Cardiac muscle cell (in vitro differentiated cells and primary cell): ENCODE results near the gene NMRK2. TPM values are rescaled to one million over a fixed set of nuclear protein-coding genes. Genes with fewer than 3 reads are reported as not detected.

Experiments
- DNase-seq, 2 donors: peaks; one replicate each; pipeline versions ENCODE4 v3.0.0 to v3.0.0-alpha.2; 2010 to 2017; ENCODE audit warnings: low read depth in 1 of 2, low spot score in 1 of 2
- H3K27ac ChIP-seq: fragments of 200-600 bp; sonication (generic); 2 replicates; pipeline ENCODE4 v1.5.1; 2016
- H3K27me3 ChIP-seq: fragments of 200-600 bp; sonication (generic); 2 replicates; pipeline ENCODE4 v1.6.0; 2016; ENCODE audit warnings: control low read depth
- H3K36me3 ChIP-seq: fragments of 200-600 bp; sonication (generic); 2 replicates; pipeline ENCODE4 v1.5.1; 2016; ENCODE audit warnings: control low read depth
- H3K4me1 ChIP-seq: fragments of 200-600 bp; sonication (generic); 2 replicates; pipeline ENCODE4 v1.8.1; 2017; ENCODE audit warnings: low read depth, mild to moderate bottlenecking, mixed run types
- H3K4me3 ChIP-seq: fragments of 200-600 bp; sonication (generic); 2 replicates; pipeline ENCODE4 v1.5.1; 2016; ENCODE audit warnings: mild to moderate bottlenecking
- H3K9me3 ChIP-seq: fragments of 200-600 bp; sonication (generic); 2 replicates; pipeline ENCODE4 v1.5.1; 2017; ENCODE audit warnings: low read depth, mild to moderate bottlenecking, control low read depth
- CTCF ChIP-seq: IDR thresholded peaks from 2 replicates; pipeline ENCODE4 v1.5.1; 2012; ENCODE audit warnings: low read depth, mild to moderate bottlenecking, low read length
- polyA plus RNA-seq: library from polyadenylated mRNA; unstranded; fragments of >200 nt; fragmentation: Nextera tagmentation; extraction: Ambion mirVana; gene quantifications from 2 replicates; pipeline ENCODE4 v1.2.1, GENCODE V29; 2016
- total RNA-seq: library from RNA; depleted of rRNA; stranded (reverse); fragments of >200 nt; gene quantifications from 2 replicates; pipeline ENCODE4 v1.2.3, GENCODE V29; 2016

NMRK2 gene
- total and polyA plus RNA-seq, 2 experiments from 2014 or later = 32.9 to 39.4 TPM

GRCh38 chr19:3958836-3959765 lies 26.2 kb downstream of the NMRK2 start:
- TF ChIP-seq CTCF = no peak
- H3K4me1 ChIP-seq = no peaks in the 10 kb centered on the region
- H3K27ac ChIP-seq = no peak overlapping the region
- H3K27me3 ChIP-seq = no peaks in the 10 kb centered on the region
- DNase-seq = no peak
- H3K9me3 ChIP-seq = no peaks in the 10 kb centered on the region
- H3K4me3 ChIP-seq = no peak overlapping the region
- H3K36me3 ChIP-seq = peaks cover 54% of the 10 kb centered on the region

- Histone ChIP-seq H3K4me3 (no peak overlapping the region), H3K27ac (no peak overlapping the region), H3K9me3 (no peaks in the 10 kb centered on the region), H3K27me3 (no peaks in the 10 kb centered on the region), H3K36me3 (peaks cover 55% of the 10 kb centered on the region), H3K4me1 (no peaks in the 10 kb centered on the region)
- TF ChIP-seq CTCF = no peak
- no peak for DNase-seq
These were observed 26.9 kb downstream of the NMRK2 start for GRCh38 chr19:3959766-3960131.

- no peak for DNase-seq
- Histone ChIP-seq H3K27ac (peak overlapping the region; percentile 62), H3K4me1 (no peaks in the 10 kb centered on the region), H3K27me3 (no peaks in the 10 kb centered on the region), H3K9me3 (no peaks in the 10 kb centered on the region), H3K4me3 (no peak overlapping the region), H3K36me3 (peaks cover 61% of the 10 kb centered on the region)
- no peak for TF ChIP-seq CTCF
These were observed 28.1 kb downstream of the NMRK2 start for GRCh38 chr19:3961007-3961406.

GRCh38 chr19:3963458-3964255 lies 30.8 kb downstream of the NMRK2 start:
- peaks cover 74% of the 10 kb centered on the region for H3K36me3 ChIP-seq
- H3K27me3 ChIP-seq = no peaks in the 10 kb centered on the region
- TF ChIP-seq CTCF = no peak
- no peak overlapping the region for H3K27ac ChIP-seq
- no peak for DNase-seq
- H3K4me3 ChIP-seq = no peak overlapping the region
- peaks cover 10% of the 10 kb centered on the region for H3K4me1 ChIP-seq
- no peaks in the 10 kb centered on the region for H3K9me3 ChIP-seq

- H3K27me3 ChIP-seq = no peaks in the 10 kb centered on the region
- no peak for DNase-seq
- peaks cover 18% of the 10 kb centered on the region for H3K4me1 ChIP-seq
- no peak for TF ChIP-seq CTCF
- peaks cover 76% of the 10 kb centered on the region for H3K36me3 ChIP-seq
- no peaks in the 10 kb centered on the region for H3K9me3 ChIP-seq
- no peak overlapping the region for H3K4me3 ChIP-seq
- no peak overlapping the region for H3K27ac ChIP-seq
These were observed 31.7 kb downstream of the NMRK2 start for GRCh38 chr19:3964256-3965194.
